DLD1 (cell line): ENCODE measurements around the gene NKAIN1.
"Not testable (repeated sequence)": the region's sequence is repeated elsewhere in the genome, so short reads cannot be mapped to it uniquely, and the experiment has no call there.

Source experiments
- in situ Hi-C: cut with HindIII; loops from 2 replicates; pipeline ENCODE4 v1.10.0; 2017; ENCODE audit warnings: low sequenced_read_pairs

The NKAIN1 gene

DNA sequence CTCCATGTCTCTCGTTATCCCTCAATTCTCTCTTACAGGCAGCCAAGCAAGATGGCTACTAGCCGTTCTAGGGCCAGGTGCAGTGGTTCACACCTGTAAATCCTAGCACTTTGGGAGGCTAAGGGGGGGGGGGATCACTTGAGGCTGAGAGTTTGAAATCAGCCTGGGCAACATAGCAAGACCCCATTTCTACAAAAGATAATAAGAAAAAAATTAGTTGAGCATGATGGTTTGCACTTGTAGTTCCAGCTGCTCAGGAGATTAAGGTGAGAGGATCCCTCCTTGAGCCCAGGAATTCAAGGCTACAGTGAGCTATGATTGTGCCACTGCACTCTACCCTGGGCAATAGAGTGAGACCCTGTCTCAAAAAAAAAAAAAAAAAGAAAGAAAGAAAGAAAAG, 80.4 kb downstream of the NKAIN1 start:
- in situ Hi-C loops, result no loop called here

GRCh38 chr1:31155216-31155806, 84.4 kb downstream of the NKAIN1 start:
- in situ Hi-C loops, result no loop called here

- in situ Hi-C loops, result no loop called here
Observed at GRCh38 chr1:31154632-31155215, 85.0 kb downstream of the NKAIN1 start.

DNA sequence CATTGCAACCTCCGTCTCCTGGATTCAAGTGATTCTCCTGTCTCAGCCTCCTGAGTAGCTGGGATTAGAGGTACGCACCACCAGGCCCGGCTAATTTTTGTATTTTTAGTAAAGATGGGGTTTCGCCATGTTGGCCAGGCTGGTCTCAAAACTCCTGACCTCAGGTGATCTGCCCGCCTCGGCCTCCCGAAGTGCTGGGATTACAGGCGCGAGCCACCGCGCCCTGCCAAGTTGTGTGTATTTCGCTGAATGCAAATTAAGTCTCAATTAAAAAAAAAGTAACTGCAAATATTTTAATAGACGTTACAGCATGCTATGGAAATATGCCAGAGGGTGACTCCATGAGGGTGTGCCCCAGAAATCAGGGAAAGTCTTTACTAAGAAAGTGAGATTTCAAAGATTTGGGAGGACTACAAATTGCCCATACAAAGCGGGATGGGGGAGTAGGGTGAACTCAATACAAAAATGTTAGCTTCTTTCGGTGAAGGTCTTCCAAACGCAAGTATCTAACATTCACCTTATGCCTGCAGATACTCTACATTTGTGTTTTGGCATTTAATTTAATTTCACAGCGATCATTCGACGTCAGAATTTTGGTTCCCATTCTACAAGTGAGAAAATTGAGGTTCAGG, 85.6 kb downstream of the NKAIN1 start:
- in situ Hi-C loops, result no loop called here

DNA sequence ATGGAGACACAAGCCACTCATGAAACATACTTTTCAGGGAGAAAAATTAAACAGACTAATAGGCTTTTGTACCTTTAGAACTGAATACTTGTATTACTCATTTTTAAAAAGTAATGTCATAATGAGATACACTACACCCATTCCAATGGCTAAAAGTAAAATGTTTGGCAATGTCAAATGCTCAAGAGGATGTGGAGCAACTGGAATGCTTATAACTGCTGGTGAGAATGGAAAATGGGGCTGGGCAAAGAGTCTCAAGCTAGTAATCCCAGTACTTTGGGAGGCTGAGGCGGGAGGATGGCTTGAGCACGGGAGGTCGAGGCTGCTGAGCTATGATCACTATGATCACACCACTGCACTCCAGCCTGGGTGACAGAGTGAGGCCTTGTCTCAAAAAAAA, 86.3 kb downstream of the NKAIN1 start:
- in situ Hi-C loops, result no loop called here

GRCh38 chr1:31152181-31152795, 87.4 kb downstream of the NKAIN1 start:
- in situ Hi-C loops, result no loop called here

- in situ Hi-C loops, result no loop called here
Observed at GRCh38 chr1:31151402-31151801, 88.3 kb downstream of the NKAIN1 start.

- in situ Hi-C loops, result no loop called here
Observed at GRCh38 chr1:31148409-31148808, 91.3 kb downstream of the NKAIN1 start.

DNA sequence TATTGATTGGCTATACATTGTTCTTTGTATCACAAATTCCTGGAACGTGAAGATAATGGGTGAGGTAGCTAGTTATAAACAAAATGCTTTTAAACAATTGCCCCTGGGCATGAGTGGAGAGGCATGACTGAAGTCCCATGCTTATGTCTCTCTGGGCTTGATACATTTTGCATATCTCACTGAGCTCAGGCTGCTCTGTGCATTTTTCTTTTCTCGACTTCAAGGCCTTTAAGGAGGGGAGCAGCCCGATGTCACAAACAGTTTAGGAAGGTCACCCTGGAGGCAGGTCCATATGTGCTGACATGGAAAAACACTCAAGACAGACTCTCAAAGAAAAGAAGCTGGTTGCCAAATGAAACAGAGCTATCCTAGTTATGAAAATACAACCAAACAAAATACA, 94.0 kb downstream of the NKAIN1 start:
- in situ Hi-C loops, result no loop called here

- in situ Hi-C loops, result no loop called here
Observed at GRCh38 chr1:31144442-31144841, 95.2 kb downstream of the NKAIN1 start.

DNA sequence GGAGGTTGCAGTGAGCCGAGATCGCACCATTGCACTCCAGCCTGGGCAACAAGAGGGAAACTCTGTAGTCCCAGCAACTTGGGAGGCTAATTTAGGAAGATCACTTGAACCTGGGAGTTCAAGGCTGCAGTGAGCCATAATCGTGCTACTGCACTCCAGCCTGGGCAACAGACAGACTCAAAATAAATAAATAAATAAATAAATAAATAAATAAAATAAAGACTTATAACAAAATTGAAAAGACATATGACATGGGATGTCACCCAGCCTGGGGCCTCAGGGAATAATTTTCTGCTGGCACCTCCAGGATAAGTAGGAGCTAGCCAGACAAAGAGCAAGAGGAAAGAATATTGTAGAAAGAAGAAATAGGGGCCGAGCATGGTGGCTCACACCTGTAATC, 96.2 kb downstream of the NKAIN1 start:
- in situ Hi-C loops, result no loop called here

DNA sequence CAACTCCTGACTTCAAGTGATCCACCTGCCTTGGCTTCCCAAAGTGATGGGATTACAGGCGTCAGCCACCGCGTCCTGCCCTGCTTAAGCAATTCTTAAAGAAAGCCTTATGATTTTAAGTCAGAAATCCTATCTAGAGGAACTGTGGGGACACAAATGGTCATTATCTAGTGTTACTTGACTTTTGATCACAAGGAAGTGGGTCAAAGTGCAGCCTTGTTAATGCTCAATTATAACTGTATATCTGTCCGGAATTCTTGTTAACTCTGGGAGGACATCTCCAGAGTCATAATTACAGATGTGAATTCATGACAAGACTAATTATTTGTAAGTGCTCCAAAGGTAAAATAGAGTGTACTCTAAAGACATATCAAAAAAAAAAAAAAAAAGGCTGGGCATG, 97.3 kb downstream of the NKAIN1 start:
- in situ Hi-C loops, result no loop called here

GRCh38 chr1:31140299-31140698, 99.4 kb downstream of the NKAIN1 start:
- in situ Hi-C loops, result no loop called here

GRCh38 chr1:31138797-31139521, 100.7 kb downstream of the NKAIN1 start:
- in situ Hi-C loops, result not testable (repeated sequence)

- in situ Hi-C loops, result not testable (repeated sequence)
Observed at GRCh38 chr1:31137873-31138272, 101.8 kb downstream of the NKAIN1 start.

DNA sequence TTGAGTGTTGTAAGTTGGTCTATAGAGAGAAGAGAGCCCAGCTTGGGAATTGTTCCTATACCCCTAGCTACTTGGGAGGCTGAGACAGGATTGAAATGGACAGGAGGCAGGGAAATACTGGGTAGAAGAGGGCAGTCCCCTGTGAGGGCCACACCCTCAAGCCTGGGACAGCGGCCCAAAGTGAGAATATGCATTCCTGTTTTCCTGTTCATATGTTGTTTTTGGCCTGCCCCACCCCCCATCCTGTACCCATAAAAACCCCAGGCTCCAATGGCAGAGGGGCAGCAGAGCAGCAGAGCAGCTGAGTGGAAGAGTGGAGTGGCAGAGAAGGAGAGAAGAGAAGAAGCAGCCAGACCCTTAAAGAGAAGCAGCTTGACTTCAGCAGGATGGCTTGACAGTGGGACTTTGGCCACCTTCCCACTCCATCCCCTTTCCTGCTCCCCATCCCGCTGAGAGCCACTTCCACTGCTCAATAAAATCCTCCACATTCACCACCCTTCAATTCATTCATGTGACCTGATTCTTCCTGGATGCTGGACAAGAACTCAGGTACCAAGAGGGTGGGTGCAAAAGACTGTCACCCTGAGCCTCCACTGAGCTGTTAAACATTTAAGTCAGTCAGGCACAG, 103.6 kb downstream of the NKAIN1 start:
- in situ Hi-C loops, result no loop called here

GRCh38 chr1:31133368-31133767, 106.3 kb downstream of the NKAIN1 start:
- in situ Hi-C loops, result no loop called here
